ENCODE measurements around the gene VDR.

DNA sequence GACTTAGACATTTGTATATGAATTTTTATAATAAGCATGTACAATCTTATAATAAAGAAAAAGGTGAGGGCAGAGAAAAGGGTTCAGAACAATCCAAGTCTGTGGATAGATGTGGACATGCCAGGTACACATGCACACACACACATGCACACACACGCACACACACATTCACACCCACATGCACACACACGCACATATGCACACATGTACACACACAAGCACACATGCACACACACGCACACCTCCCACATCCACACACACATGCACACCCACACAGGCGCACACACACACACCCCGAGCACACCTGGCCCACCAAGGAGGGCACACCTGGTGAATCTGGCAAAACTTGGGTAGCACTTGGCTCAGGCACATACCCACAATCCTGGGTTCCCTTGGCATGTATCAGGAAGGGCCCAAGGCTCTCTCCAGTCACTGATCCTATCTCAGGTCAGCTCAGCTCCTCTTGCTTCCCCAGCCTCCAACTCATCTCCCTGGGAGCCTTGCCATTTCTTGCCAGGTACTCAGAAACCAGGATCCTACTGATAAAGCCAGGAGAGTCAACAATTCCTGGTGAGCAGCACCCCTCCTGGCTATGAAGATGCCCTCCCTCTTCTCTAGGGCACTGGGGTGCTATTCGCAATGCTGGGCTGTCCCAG, 40.0 kb upstream of the VDR start:
- TF ChIP-seq POLR2A (IDR thresholded peaks at IDR 0.05) = no peak
- TF ChIP-seq, protein P1, sequence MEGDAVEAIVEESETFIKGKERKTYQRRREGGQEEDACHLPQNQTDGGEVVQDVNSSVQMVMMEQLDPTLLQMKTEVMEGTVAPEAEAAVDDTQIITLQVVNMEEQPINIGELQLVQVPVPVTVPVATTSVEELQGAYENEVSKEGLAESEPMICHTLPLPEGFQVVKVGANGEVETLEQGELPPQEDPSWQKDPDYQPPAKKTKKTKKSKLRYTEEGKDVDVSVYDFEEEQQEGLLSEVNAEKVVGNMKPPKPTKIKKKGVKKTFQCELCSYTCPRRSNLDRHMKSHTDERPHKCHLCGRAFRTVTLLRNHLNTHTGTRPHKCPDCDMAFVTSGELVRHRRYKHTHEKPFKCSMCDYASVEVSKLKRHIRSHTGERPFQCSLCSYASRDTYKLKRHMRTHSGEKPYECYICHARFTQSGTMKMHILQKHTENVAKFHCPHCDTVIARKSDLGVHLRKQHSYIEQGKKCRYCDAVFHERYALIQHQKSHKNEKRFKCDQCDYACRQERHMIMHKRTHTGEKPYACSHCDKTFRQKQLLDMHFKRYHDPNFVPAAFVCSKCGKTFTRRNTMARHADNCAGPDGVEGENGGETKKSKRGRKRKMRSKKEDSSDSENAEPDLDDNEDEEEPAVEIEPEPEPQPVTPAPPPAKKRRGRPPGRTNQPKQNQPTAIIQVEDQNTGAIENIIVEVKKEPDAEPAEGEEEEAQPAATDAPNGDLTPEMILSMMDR (IDR thresholded peaks at IDR 0.05) = no peak

Data from transverse colon (tissue), 3 donors.